ENCODE data around the gene TGFB2.

DNA sequence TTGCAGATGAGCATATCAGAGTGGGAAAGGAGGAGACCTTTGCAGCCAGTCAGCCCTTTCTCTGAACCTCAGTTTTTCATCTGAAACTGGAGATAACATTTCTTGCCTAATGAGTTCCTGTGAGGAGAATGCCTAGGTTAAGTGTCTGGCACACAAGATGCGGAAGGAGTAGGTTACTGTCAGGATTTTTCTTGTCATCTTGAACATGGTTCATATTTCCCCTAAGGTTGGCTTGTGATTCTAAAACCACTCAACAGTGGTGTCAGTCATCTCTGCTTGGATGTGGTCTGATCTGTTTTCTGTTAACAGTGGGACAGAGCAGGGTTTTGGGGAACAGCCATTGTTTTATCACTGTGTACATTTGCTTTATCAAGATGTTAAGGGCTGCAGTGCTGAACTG lies 70.6 kb downstream of the TGFB2 start:
- no peak for TF ChIP-seq EP300 (IDR thresholded peaks at IDR 0.05)
- TF ChIP-seq, protein P1, sequence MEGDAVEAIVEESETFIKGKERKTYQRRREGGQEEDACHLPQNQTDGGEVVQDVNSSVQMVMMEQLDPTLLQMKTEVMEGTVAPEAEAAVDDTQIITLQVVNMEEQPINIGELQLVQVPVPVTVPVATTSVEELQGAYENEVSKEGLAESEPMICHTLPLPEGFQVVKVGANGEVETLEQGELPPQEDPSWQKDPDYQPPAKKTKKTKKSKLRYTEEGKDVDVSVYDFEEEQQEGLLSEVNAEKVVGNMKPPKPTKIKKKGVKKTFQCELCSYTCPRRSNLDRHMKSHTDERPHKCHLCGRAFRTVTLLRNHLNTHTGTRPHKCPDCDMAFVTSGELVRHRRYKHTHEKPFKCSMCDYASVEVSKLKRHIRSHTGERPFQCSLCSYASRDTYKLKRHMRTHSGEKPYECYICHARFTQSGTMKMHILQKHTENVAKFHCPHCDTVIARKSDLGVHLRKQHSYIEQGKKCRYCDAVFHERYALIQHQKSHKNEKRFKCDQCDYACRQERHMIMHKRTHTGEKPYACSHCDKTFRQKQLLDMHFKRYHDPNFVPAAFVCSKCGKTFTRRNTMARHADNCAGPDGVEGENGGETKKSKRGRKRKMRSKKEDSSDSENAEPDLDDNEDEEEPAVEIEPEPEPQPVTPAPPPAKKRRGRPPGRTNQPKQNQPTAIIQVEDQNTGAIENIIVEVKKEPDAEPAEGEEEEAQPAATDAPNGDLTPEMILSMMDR (IDR thresholded peaks at IDR 0.05) = no peak
- no peak for TF ChIP-seq POLR2AphosphoS5 (IDR thresholded peaks at IDR 0.05)
